Heart left ventricle (tissue), 16 donors: ENCODE measurements around the gene UGCG. TPM values are rescaled to one million over a fixed set of nuclear protein-coding genes. Genes with fewer than 3 reads are reported as not detected.

Source experiments
- ATAC-seq, 4 donors: fragments of 200-7000 bp; cut with Tn5 transposase; one replicate each; pipeline ENCODE4 v1.9.1; 2020 to 2022; ENCODE audit warnings: moderate library complexity in 4 of 4, mild to moderate bottlenecking in 3 of 4, moderate number of reproducible peaks in 1 of 4
- DNase-seq, 5 donors: peaks; one replicate each; pipeline ENCODE4 v3.0.0-alpha.2; 2020
- H3K27ac ChIP-seq, 12 donors: fragments of 200-600 bp; sonication (generic) in 4 of 12; one replicate each; pipeline versions ENCODE4 v1.5.0 to v1.8.0; 2016 to 2022; ENCODE audit warnings: mild to moderate bottlenecking in 2 of 12
- H3K27me3 ChIP-seq, 9 donors: fragments of 200-600 bp; sonication (generic) in 2 of 9; one replicate each; pipeline versions ENCODE4 v1.5.1 to v1.8.0; 2016 to 2022; ENCODE audit warnings: mild to moderate bottlenecking in 3 of 9
- H3K36me3 ChIP-seq, 9 donors: fragments of 200-600 bp; sonication (generic) in 2 of 9; one replicate each; pipeline versions ENCODE4 v1.5.0 to v1.8.0; 2018 to 2022; ENCODE audit warnings: mild to moderate bottlenecking in 2 of 9
- H3K4me1 ChIP-seq, 12 donors: fragments of 200-600 bp; sonication (generic) in 4 of 12; one replicate each; pipeline versions ENCODE4 v1.5.0 to v1.8.0; 2016 to 2022; ENCODE audit warnings: mild to moderate bottlenecking in 3 of 12
- H3K4me3 ChIP-seq, 12 donors: fragments of 200-600 bp; sonication (generic) in 4 of 12; one replicate each; pipeline versions ENCODE4 v1.5.0 to v1.8.0; 2017 to 2022; ENCODE audit warnings: mild to moderate bottlenecking in 9 of 12, moderate library complexity in 4 of 12
- H3K9me3 ChIP-seq, 12 donors: fragments of 200-600 bp; sonication (generic) in 4 of 12; one replicate each; pipeline versions ENCODE4 v1.5.0 to v1.8.0; 2016 to 2022; ENCODE audit warnings: mild to moderate bottlenecking in 1 of 12
- CTCF ChIP-seq, 12 donors: fragments of 200-600 bp; sonication (generic) in 4 of 12; IDR thresholded peaks; one replicate each; pipeline versions ENCODE4 v1.5.0 to v1.8.0; 2018 to 2022; ENCODE audit warnings: antibody characterized with exemption in 12 of 12, mild to moderate bottlenecking in 5 of 12
- POLR2A ChIP-seq, 2 donors: fragments of 450-650 bp; IDR thresholded peaks; one replicate each; pipeline ENCODE4 v1.6.1; 2017; ENCODE audit warnings: antibody characterized with exemption in 2 of 2, mild to moderate bottlenecking in 2 of 2, moderate library complexity in 2 of 2
- WGBS, 4 donors: extraction: QIAGEN DNeasy Blood & Tissue Kit in 2 of 4; methylation state at CpG; one replicate each; pipeline versions ENCODE4 v1.1.5 to v1.1.7; 2013 to 2018; 5-methylcytosine and 5-hydroxymethylcytosine counted together
- intact Hi-C, 10 donors: fragments of 100-400 bp; cut with DNase I; formaldehyde crosslinking; loops; one replicate each; pipeline versions ENCODE4 v1.11.1 to v1.14.2; 2022
- polyA plus RNA-seq, 2 donors: library from polyadenylated mRNA; stranded (reverse); fragments of 200-250 nt; gene quantifications; one replicate each; pipeline ENCODE4 v1.2.3, GENCODE V29; 2013
- total RNA-seq, 9 donors: library from RNA; depleted of rRNA in 2 of 9; stranded (reverse); fragments of >200 nt in 2 of 9; fragmentation: NEBNext Ultra II Directional in 3 of 9; extraction: Animal tissue kit (Norgen Biotek cat#: 25700) in 3 of 9; gene quantifications; one replicate each; pipeline versions ENCODE4 v1.1.0 to v1.2.4, GENCODE V29; 2016 to 2023
- donor health status: ischemic (EF 13 %, LVEDD 7.1; RV severe dilation, severe dysfunction).
- donor health status: healthy with polysubstance abuse.
- donor health status: DM: no; HTN: yes; CAD: no.
- donor health status: DM: no; HTN: no; CAD: no.
- donor health status: ischemic (EF 25% LVEDD 6.9; RV normal size, moderate dysfunction).
- donor health status: ischemic (EF 25% LVEDD 5.7; RV mildly dilated, moderate dysfunction).
- donor health status: healthy.
- donor health status: DM: yes; HTN: yes; CAD: no.
- donor health status: ischemic (EF 35%, LVEDD 5.7; RV mildly dilated, moderate dysfunction).
- donor health status: nonischemic (EF 11% LVEDD 7.7; RV severe dilation, severe dysfunction).
- donor health status: DM: yes; HTN: yes; CAD: no.
- donor health status: PGD.
- donor health status: ischemic (EF 29% LVEDD 5.4; RV normal size, mild dysfunction).
- donor health status: nonischemic (EF 23%, LVEDD 6.1; RV moderate dilation, normal function).

Gene UGCG
- total and polyA plus RNA-seq, 11 donors = 10.0 to 52.0 (median 17.5) TPM

- Histone ChIP-seq H3K9me3 (peaks cover 0 to 5% (median 0%) of the 10 kb centered on the region in 12 donors), H3K36me3 (no peaks in the 10 kb centered on the region), H3K27ac (no peak overlapping the region), H3K4me3 (no peak overlapping the region), H3K4me1 (no peaks in the 10 kb centered on the region), H3K27me3 (no peaks in the 10 kb centered on the region)
- DNase-seq (no peak), ATAC-seq (no peak)
- intact Hi-C loops = no loop called here
- WGBS, 4 donors = 52 to 68% (median 57%) methylated on average over 5 of the region's 5 CpGs
- TF ChIP-seq CTCF (IDR thresholded peaks at IDR 0.05) (no peak), POLR2A (IDR thresholded peaks at IDR 0.05) (no peak)
These were observed 29.6 kb upstream of the UGCG start for GRCh38 chr9:111866976-111867375.

GRCh38 chr9:111868475-111868874 lies 28.1 kb upstream of the UGCG start:
- Histone ChIP-seq H3K4me3 (no peak overlapping the region), H3K27me3 (no peaks in the 10 kb centered on the region), H3K36me3 (no peaks in the 10 kb centered on the region), H3K9me3 (peaks cover 0 to 5% (median 0%) of the 10 kb centered on the region in 12 donors), H3K27ac (no peak overlapping the region), H3K4me1 (no peaks in the 10 kb centered on the region)
- intact Hi-C loops = no loop called here
- DNase-seq (no peak), ATAC-seq (no peak)
- TF ChIP-seq CTCF (IDR thresholded peaks at IDR 0.05) (no peak), POLR2A (IDR thresholded peaks at IDR 0.05) (no peak)
- 87 to 95% (median 93%) methylated on average over 6 of the region's 6 CpGs for WGBS, 4 donors

GRCh38 chr9:111870774-111871498 lies 25.7 kb upstream of the UGCG start:
- Histone ChIP-seq H3K4me1 (no peaks in the 10 kb centered on the region), H3K36me3 (no peaks in the 10 kb centered on the region), H3K27ac (no peak overlapping the region), H3K4me3 (no peak overlapping the region), H3K27me3 (no peaks in the 10 kb centered on the region), H3K9me3 (peaks cover 0 to 5% (median 0%) of the 10 kb centered on the region in 12 donors)
- no peak for TF ChIP-seq POLR2A (IDR thresholded peaks at IDR 0.05)
- no peak for TF ChIP-seq CTCF (IDR thresholded peaks at IDR 0.05)
- intact Hi-C loops = no loop called here
- 94 to 98% (median 96%) methylated on average over 3 of the region's 3 CpGs for WGBS, 4 donors
- ATAC-seq (no peak), DNase-seq (no peak)

- ATAC-seq (no peak), DNase-seq (no peak)
- Histone ChIP-seq H3K27ac (no peak overlapping the region), H3K36me3 (no peaks in the 10 kb centered on the region), H3K27me3 (no peaks in the 10 kb centered on the region), H3K9me3 (peaks cover 0 to 5% (median 0%) of the 10 kb centered on the region in 12 donors), H3K4me1 (no peaks in the 10 kb centered on the region), H3K4me3 (no peak overlapping the region)
- TF ChIP-seq POLR2A (IDR thresholded peaks at IDR 0.05) (no peak), CTCF (IDR thresholded peaks at IDR 0.05) (no peak)
- intact Hi-C loops = no loop called here
- WGBS, 4 donors = 43 to 68% (median 53%) methylated on average over 6 of the region's 6 CpGs
These were observed 25.1 kb upstream of the UGCG start for GRCh38 chr9:111871499-111871855.
